CD4-positive, alpha-beta memory T cell (primary cell): ENCODE measurements around the gene PALLD. TPM values are rescaled to one million over a fixed set of nuclear protein-coding genes. Genes with fewer than 3 reads are reported as not detected.

Experiments
- CTCF ChIA-PET: fragments of 350-600 bp; sonication (Branson Sonifier 250); formaldehyde crosslinking; loops from one replicate; lab custom pipeline; 2021; ENCODE audit warnings: inconsistent platforms; ENCODE audit not compliant: partially characterized antibody; lab: Charles Lee
- POLR2A ChIA-PET: fragments of 350-600 bp; sonication (Branson Sonifier 250); formaldehyde crosslinking; loops from one replicate; lab custom pipeline; 2021; ENCODE audit not compliant: partially characterized antibody; lab: Charles Lee
- DNase-seq, 5 donors: peaks; one replicate each; pipeline versions ENCODE4 v3.0.0 to v3.0.0-alpha.2; 2020 to 2022; ENCODE audit warnings: mixed read lengths in 1 of 5
- H3K27ac ChIP-seq: one replicate; pipeline ENCODE4 v1.7.0; 2013; ENCODE audit warnings: low read depth, low read length
- H3K27me3 ChIP-seq: 2 replicates; pipeline ENCODE4 v1.7.0; 2013; ENCODE audit warnings: mild to moderate bottlenecking, low read length, moderate library complexity; ENCODE audit not compliant: insufficient read depth
- H3K36me3 ChIP-seq: 2 replicates; pipeline ENCODE4 v1.7.0; 2013; ENCODE audit warnings: mild to moderate bottlenecking, low read length, moderate library complexity; ENCODE audit not compliant: insufficient read depth
- H3K4me1 ChIP-seq: 2 replicates; pipeline ENCODE4 v1.7.0; 2013; ENCODE audit warnings: mild to moderate bottlenecking, low read length, moderate library complexity; ENCODE audit not compliant: insufficient read depth
- H3K4me3 ChIP-seq, 2 donors: one replicate each; pipeline ENCODE4 v1.7.0; 2013; ENCODE audit warnings: low read length in 2 of 2, mild to moderate bottlenecking in 1 of 2
- H3K9me3 ChIP-seq, 2 donors: one replicate each; pipeline ENCODE4 v1.7.0; 2013; ENCODE audit warnings: low read length in 2 of 2, control low read depth in 1 of 2; ENCODE audit not compliant: control insufficient read depth in 1 of 2
- H3K27ac Mint-ChIP-seq, 7 donors: one replicate each; pipeline ENCODE4 v1.8.0; 2020 to 2021; ENCODE audit warnings: mixed read lengths in 7 of 7, mild to moderate bottlenecking in 6 of 7, inconsistent platforms in 3 of 7, moderate library complexity in 3 of 7
- H3K27me3 Mint-ChIP-seq, 2 donors: one replicate each; pipeline ENCODE4 v1.8.0; 2020 to 2021; ENCODE audit warnings: mixed read lengths in 2 of 2
- H3K36me3 Mint-ChIP-seq, 2 donors: one replicate each; pipeline ENCODE4 v1.8.0; 2020 to 2021; ENCODE audit warnings: mixed read lengths in 2 of 2, inconsistent platforms in 1 of 2, mild to moderate bottlenecking in 1 of 2
- H3K4me1 Mint-ChIP-seq, 4 donors: one replicate each; pipeline ENCODE4 v1.8.0; 2020 to 2021; ENCODE audit warnings: mixed read lengths in 4 of 4, mild to moderate bottlenecking in 1 of 4
- H3K4me3 Mint-ChIP-seq, 8 donors: one replicate each; pipeline ENCODE4 v1.8.0; 2020 to 2021; ENCODE audit warnings: mixed read lengths in 8 of 8, mild to moderate bottlenecking in 7 of 8, moderate library complexity in 6 of 8, inconsistent platforms in 3 of 8
- H3K9me3 Mint-ChIP-seq, 8 donors: one replicate each; pipeline ENCODE4 v1.8.0; 2020 to 2021; ENCODE audit warnings: mixed read lengths in 8 of 8, mild to moderate bottlenecking in 5 of 8, inconsistent platforms in 3 of 8, moderate library complexity in 1 of 8
- intact Hi-C: fragments of 100-400 bp; cut with micrococcal nuclease; formaldehyde crosslinking; loops from one replicate; pipeline ENCODE4 v1.15.1; 2023
- polyA plus RNA-seq, 2 donors: library from polyadenylated mRNA; unstranded; fragments of 300-500 nt; fragmentation: Illumina TruSeq; gene quantifications; one replicate each; pipeline ENCODE4 v1.2.3, GENCODE V29; 2021
- total RNA-seq, 2 experiments: library from RNA; stranded (reverse); gene quantifications; one replicate each; pipeline ENCODE4 v1.2.3, GENCODE V29; 2021

Gene PALLD
- total and polyA plus RNA-seq, 4 experiments from 2014 or later = 0.55 to 1.4 (median 1.0) TPM; not detected in 1

DNA sequence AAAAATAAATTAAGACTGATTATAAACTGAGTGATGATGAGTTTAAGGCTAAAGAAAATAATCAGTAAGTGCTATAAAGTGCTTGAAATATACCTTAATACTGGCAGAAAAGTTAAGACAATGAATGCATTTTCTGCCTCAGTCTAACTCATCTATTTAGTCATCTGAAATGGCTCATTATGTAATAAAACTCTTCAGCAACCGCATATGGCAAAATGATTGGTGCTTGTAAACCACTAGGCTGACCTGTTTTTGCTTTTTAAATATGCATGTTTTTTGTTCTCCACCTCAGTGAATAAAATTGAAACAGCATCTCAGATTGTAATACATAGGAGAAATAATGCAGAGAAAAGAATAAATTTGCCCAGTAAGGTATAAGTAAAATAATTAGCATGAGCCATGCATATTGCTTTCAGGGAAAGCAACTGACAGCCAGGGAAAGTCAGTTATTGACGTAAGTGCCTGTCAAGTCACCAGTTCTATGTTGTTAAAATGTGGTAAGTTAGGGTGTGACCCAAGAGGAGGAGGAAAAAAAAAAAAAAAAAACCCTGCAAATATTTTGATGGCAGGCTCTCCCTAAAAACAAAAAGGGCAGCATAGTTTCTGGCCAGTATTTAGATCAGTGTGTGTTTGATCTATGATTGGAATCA, 167.5 kb downstream of the PALLD start:
- no peak overlapping the region for H3K4me3 ChIP-seq
- DNase-seq = no peak
- CTCF ChIA-PET = no interaction called here

GRCh38 chr4:168666531-168666930, 169.7 kb downstream of the PALLD start:
- Mint-ChIP-seq H3K27me3 (peaks cover 2 to 4% of the 10 kb centered on the region in 2 donors), H3K36me3 (no peaks in the 10 kb centered on the region), H3K27ac (no peak overlapping the region), H3K9me3 (no peaks in the 10 kb centered on the region), H3K4me1 (no peaks in the 10 kb centered on the region), H3K4me3 (no peak overlapping the region)
- H3K36me3 ChIP-seq = no peaks in the 10 kb centered on the region
- H3K4me1 ChIP-seq = no peaks in the 10 kb centered on the region
- no peak overlapping the region for H3K4me3 ChIP-seq
- no peaks in the 10 kb centered on the region for H3K9me3 ChIP-seq
- no peak overlapping the region for H3K27ac ChIP-seq
- ChIA-PET POLR2A (no interaction called here), CTCF (no interaction called here)
- no peaks in the 10 kb centered on the region for H3K27me3 ChIP-seq
- DNase-seq = no peak
- intact Hi-C loops = no loop called here

More for the DNA sequence above, 167.5 kb downstream of the PALLD start:
- Mint-ChIP-seq H3K36me3 (no peaks in the 10 kb centered on the region), H3K27me3 (peaks cover 2 to 3% of the 10 kb centered on the region in 2 donors), H3K27ac (no peak overlapping the region), H3K4me3 (no peak overlapping the region), H3K9me3 (no peaks in the 10 kb centered on the region), H3K4me1 (no peaks in the 10 kb centered on the region)
- POLR2A ChIA-PET = no interaction called here
- Histone ChIP-seq H3K27ac (no peak overlapping the region), H3K36me3 (no peaks in the 10 kb centered on the region), H3K9me3 (no peaks in the 10 kb centered on the region), H3K4me1 (no peaks in the 10 kb centered on the region), H3K27me3 (no peaks in the 10 kb centered on the region)
- intact Hi-C loops = no loop called here

DNA sequence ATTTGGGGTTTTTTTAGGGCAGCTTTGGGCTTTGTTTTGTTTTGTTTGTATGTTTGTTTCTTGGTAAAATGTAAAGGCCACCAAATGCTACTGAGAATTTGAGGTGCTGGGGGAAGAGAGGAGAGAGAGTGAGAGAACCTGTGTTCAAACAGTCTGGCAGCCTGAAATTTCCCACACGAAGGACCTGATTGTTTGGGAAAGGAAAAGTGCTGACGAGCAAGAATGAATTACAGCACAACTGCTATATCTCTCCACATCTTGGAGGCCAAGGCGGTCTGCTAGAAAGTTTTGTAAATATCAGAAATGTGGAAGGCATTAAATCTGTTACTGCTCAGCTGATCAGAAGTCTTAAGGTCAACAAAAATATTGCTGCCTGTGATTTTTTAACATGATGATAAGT, 170.5 kb downstream of the PALLD start:
- Mint-ChIP-seq H3K4me3 (no peak overlapping the region), H3K9me3 (no peaks in the 10 kb centered on the region), H3K27ac (no peak overlapping the region), H3K4me1 (no peaks in the 10 kb centered on the region), H3K36me3 (no peaks in the 10 kb centered on the region), H3K27me3 (peaks cover 2 to 4% of the 10 kb centered on the region in 2 donors)
- intact Hi-C loops = no loop called here
- H3K4me1 ChIP-seq = no peaks in the 10 kb centered on the region
- H3K27ac ChIP-seq = no peak overlapping the region
- DNase-seq = no peak
- no peaks in the 10 kb centered on the region for H3K36me3 ChIP-seq
- H3K27me3 ChIP-seq = no peaks in the 10 kb centered on the region
- H3K4me3 ChIP-seq = no peak overlapping the region
- CTCF ChIA-PET = no interaction called here
- POLR2A ChIA-PET = no interaction called here
- H3K9me3 ChIP-seq = no peaks in the 10 kb centered on the region

- H3K27ac ChIP-seq = no peak overlapping the region
- H3K27ac Mint-ChIP-seq = no peak overlapping the region
- H3K9me3 ChIP-seq = no peaks in the 10 kb centered on the region
- no peaks in the 10 kb centered on the region for H3K36me3 ChIP-seq
- peaks cover 2 to 4% of the 10 kb centered on the region in 2 donors for H3K27me3 Mint-ChIP-seq
- intact Hi-C loops = no loop called here
- POLR2A ChIA-PET = no interaction called here
- DNase-seq = no peak
- CTCF ChIA-PET = no interaction called here
- H3K9me3 Mint-ChIP-seq = no peaks in the 10 kb centered on the region
- H3K4me3 ChIP-seq = no peak overlapping the region
- no peaks in the 10 kb centered on the region for H3K4me1 Mint-ChIP-seq
- no peak overlapping the region for H3K4me3 Mint-ChIP-seq
- no peaks in the 10 kb centered on the region for H3K27me3 ChIP-seq
- no peaks in the 10 kb centered on the region for H3K4me1 ChIP-seq
- H3K36me3 Mint-ChIP-seq = no peaks in the 10 kb centered on the region
Measured at GRCh38 chr4:168667921-168668320, 171.1 kb downstream of the PALLD start.

GRCh38 chr4:168673476-168673875, 176.6 kb downstream of the PALLD start:
- DNase-seq = no peak
- H3K9me3 ChIP-seq = no peaks in the 10 kb centered on the region
- H3K27ac Mint-ChIP-seq = no peak overlapping the region
- peaks cover 5 to 8% of the 10 kb centered on the region in 2 donors for H3K27me3 Mint-ChIP-seq
- H3K36me3 Mint-ChIP-seq = no peaks in the 10 kb centered on the region
- H3K27me3 ChIP-seq = no peaks in the 10 kb centered on the region
- no peaks in the 10 kb centered on the region for H3K9me3 Mint-ChIP-seq
- no peaks in the 10 kb centered on the region for H3K36me3 ChIP-seq
- H3K4me1 ChIP-seq = no peaks in the 10 kb centered on the region
- H3K4me1 Mint-ChIP-seq = no peaks in the 10 kb centered on the region
- no peak overlapping the region for H3K4me3 ChIP-seq
- intact Hi-C loops = no loop called here
- no peak overlapping the region for H3K4me3 Mint-ChIP-seq
- POLR2A ChIA-PET = no interaction called here
- CTCF ChIA-PET = no interaction called here
- H3K27ac ChIP-seq = no peak overlapping the region

DNA sequence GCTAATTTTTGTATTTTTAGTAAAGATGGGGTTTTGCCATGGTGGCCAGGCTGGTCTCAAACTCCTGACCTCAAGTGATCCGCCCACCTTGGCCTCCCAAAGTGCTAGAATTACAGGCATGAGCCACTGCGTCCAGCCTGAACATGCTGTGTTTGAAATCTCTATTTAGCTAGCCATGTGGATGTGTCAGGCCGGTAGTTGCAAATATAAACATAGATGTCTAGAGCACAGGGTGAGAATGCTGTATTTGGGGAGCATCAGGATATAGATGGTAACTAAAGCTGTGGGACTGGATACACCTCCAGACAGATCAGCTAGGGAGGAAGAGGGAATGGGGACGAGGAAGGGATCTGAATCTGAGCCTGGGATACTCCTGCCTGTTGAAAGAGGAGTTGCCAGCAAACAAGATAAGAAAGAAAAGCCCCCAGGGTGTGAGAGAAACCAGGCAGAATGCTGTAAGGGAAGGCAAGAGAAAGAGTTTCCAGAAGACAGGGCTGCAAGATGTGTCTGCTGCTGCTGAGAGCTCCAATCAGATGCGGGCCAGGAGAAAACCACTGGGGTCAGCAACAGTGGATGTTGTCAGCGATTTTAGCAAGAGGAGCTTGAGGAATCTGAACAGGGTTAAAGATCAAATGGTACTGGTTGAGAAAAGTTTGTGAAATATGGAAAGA, 177.4 kb downstream of the PALLD start:
- no peaks in the 10 kb centered on the region for H3K4me1 Mint-ChIP-seq
- H3K36me3 Mint-ChIP-seq = no peaks in the 10 kb centered on the region
- Histone ChIP-seq H3K27me3 (no peaks in the 10 kb centered on the region), H3K9me3 (no peaks in the 10 kb centered on the region), H3K4me1 (no peaks in the 10 kb centered on the region), H3K27ac (no peak overlapping the region), H3K4me3 (no peak overlapping the region), H3K36me3 (no peaks in the 10 kb centered on the region)
- H3K4me3 Mint-ChIP-seq = no peak overlapping the region
- ChIA-PET POLR2A (no interaction called here), CTCF (no interaction called here)
- H3K27me3 Mint-ChIP-seq = peaks cover 5 to 8% of the 10 kb centered on the region in 2 donors
- no peaks in the 10 kb centered on the region for H3K9me3 Mint-ChIP-seq
- DNase-seq = no peak
- no peak overlapping the region for H3K27ac Mint-ChIP-seq
- intact Hi-C loops = no loop called here

- H3K27me3 ChIP-seq = no peaks in the 10 kb centered on the region
- H3K9me3 ChIP-seq = no peaks in the 10 kb centered on the region
- Mint-ChIP-seq H3K9me3 (no peaks in the 10 kb centered on the region), H3K36me3 (no peaks in the 10 kb centered on the region), H3K27ac (no peak overlapping the region), H3K27me3 (peaks cover 7 to 8% of the 10 kb centered on the region in 2 donors), H3K4me1 (no peaks in the 10 kb centered on the region), H3K4me3 (no peak overlapping the region)
- H3K36me3 ChIP-seq = no peaks in the 10 kb centered on the region
- no peaks in the 10 kb centered on the region for H3K4me1 ChIP-seq
- intact Hi-C loops = no loop called here
- no peak overlapping the region for H3K27ac ChIP-seq
- CTCF ChIA-PET = no interaction called here
- DNase-seq = no peak
- POLR2A ChIA-PET = no interaction called here
- H3K4me3 ChIP-seq = no peak overlapping the region
Measured at GRCh38 chr4:168674866-168675265, 178.0 kb downstream of the PALLD start.
